ENCODE measurements around the gene FAM114A1.

- peak; percentile 89 for TF ChIP-seq CTCF (IDR thresholded peaks at IDR 0.05)
- TF ChIP-seq POLR2AphosphoS5 (IDR thresholded peaks at IDR 0.05; ENCODE audit: low read depth, low read length): no peak
- TF ChIP-seq SIN3A (IDR thresholded peaks at IDR 0.05; ENCODE audit: borderline replicate concordance, insufficient read depth, low read depth, low read length): no peak
- no peak for TF ChIP-seq REST (IDR thresholded peaks at IDR 0.05; ENCODE audit: insufficient read depth in 1 of 2, low read depth in 2 of 2, low read length in 1 of 2)
These were observed 6.7 kb upstream of the FAM114A1 start for GRCh38 chr4:38860788-38861424.
